Ovary (tissue), 3 donors: ENCODE results near the gene SELENOM.

Source experiments
- EP300 ChIP-seq: sonication (generic); formaldehyde crosslinking; IDR thresholded peaks from one replicate; pipeline ENCODE4 v1.6.1; 2017; ENCODE audit warnings: antibody characterized with exemption
- POLR2A ChIP-seq: fragments of 450-650 bp; IDR thresholded peaks from one replicate; pipeline ENCODE4 v1.6.1; 2017; ENCODE audit warnings: antibody characterized with exemption, mild to moderate bottlenecking, moderate library complexity
- TF ChIP-seq, protein P1 (sequence below), 3 donors: fragments of 450-650 bp in 2 of 3; fragments of 200-600 bp in 1 of 3; IDR thresholded peaks; one replicate each; pipeline versions ENCODE4 v1.5.1 to v1.8.0; 2016 to 2022; ENCODE audit warnings: antibody characterized with exemption in 3 of 3, mild to moderate bottlenecking in 1 of 3
- donor health status: DM: no; HTN: no; CAD: no.

DNA sequence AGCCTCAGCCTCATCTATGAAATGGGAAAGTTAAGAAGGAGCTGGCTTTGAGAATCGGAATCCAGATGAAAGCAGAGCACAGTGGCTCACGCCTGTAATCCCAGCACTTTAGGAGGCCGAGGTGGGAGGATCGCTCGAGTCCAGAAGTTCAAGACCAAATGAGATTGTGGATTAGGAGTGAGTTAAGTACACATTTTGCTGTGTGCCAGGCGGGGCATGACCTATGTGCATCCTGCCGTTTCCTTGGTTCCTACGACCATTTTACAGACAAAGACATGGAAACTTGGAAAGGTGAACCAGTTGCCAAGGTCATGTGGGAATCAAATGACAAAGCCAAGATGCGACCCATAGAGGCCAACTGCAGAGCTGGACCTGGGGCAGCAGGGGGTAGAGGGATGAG, 28.8 kb upstream of the SELENOM start:
- TF ChIP-seq, protein P1, sequence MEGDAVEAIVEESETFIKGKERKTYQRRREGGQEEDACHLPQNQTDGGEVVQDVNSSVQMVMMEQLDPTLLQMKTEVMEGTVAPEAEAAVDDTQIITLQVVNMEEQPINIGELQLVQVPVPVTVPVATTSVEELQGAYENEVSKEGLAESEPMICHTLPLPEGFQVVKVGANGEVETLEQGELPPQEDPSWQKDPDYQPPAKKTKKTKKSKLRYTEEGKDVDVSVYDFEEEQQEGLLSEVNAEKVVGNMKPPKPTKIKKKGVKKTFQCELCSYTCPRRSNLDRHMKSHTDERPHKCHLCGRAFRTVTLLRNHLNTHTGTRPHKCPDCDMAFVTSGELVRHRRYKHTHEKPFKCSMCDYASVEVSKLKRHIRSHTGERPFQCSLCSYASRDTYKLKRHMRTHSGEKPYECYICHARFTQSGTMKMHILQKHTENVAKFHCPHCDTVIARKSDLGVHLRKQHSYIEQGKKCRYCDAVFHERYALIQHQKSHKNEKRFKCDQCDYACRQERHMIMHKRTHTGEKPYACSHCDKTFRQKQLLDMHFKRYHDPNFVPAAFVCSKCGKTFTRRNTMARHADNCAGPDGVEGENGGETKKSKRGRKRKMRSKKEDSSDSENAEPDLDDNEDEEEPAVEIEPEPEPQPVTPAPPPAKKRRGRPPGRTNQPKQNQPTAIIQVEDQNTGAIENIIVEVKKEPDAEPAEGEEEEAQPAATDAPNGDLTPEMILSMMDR (IDR thresholded peaks at IDR 0.05), result no peak
- TF ChIP-seq POLR2A (no peak), EP300 (no peak)
